ENCODE data around the gene EPN2.

GRCh38 chr17:19247473-19247872 lies 10.3 kb downstream of the EPN2 start:
- TF ChIP-seq, protein P1, sequence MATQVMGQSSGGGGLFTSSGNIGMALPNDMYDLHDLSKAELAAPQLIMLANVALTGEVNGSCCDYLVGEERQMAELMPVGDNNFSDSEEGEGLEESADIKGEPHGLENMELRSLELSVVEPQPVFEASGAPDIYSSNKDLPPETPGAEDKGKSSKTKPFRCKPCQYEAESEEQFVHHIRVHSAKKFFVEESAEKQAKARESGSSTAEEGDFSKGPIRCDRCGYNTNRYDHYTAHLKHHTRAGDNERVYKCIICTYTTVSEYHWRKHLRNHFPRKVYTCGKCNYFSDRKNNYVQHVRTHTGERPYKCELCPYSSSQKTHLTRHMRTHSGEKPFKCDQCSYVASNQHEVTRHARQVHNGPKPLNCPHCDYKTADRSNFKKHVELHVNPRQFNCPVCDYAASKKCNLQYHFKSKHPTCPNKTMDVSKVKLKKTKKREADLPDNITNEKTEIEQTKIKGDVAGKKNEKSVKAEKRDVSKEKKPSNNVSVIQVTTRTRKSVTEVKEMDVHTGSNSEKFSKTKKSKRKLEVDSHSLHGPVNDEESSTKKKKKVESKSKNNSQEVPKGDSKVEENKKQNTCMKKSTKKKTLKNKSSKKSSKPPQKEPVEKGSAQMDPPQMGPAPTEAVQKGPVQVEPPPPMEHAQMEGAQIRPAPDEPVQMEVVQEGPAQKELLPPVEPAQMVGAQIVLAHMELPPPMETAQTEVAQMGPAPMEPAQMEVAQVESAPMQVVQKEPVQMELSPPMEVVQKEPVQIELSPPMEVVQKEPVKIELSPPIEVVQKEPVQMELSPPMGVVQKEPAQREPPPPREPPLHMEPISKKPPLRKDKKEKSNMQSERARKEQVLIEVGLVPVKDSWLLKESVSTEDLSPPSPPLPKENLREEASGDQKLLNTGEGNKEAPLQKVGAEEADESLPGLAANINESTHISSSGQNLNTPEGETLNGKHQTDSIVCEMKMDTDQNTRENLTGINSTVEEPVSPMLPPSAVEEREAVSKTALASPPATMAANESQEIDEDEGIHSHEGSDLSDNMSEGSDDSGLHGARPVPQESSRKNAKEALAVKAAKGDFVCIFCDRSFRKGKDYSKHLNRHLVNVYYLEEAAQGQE (IDR thresholded peaks at IDR 0.05; ENCODE audit: insufficient read depth in 1 of 2, low read depth in 2 of 2, low read length in 2 of 2): no peak
- TF ChIP-seq POLR2AphosphoS5 (IDR thresholded peaks at IDR 0.05; ENCODE audit: low read depth, low read length): no peak
